Peyer's patch (tissue), 4 donors: ENCODE data around the gene TRAF2. TPM values are rescaled to one million over a fixed set of nuclear protein-coding genes. Genes with fewer than 3 reads are reported as not detected.

Experiments used
- DNase-seq, 3 donors: peaks; one replicate each; pipeline ENCODE4 v3.0.0-alpha.2; 2017 to 2019
- H3K27ac ChIP-seq, 4 donors: fragments of 200-600 bp; sonication (generic); one replicate each; pipeline ENCODE4 v1.5.1; 2016 to 2019
- H3K27me3 ChIP-seq, 2 donors: fragments of 200-600 bp; sonication (generic); one replicate each; pipeline ENCODE4 v1.5.1; 2019
- H3K36me3 ChIP-seq, 3 donors: fragments of 200-600 bp; sonication (generic); one replicate each; pipeline ENCODE4 v1.5.1; 2016 to 2019
- H3K4me1 ChIP-seq, 4 donors: fragments of 200-600 bp; sonication (generic); one replicate each; pipeline ENCODE4 v1.5.1; 2016 to 2019
- H3K4me3 ChIP-seq, 4 donors: fragments of 200-600 bp; sonication (generic); 1 replicate in 3 of 4; 2 replicates in 1 of 4; pipeline ENCODE4 v1.5.1; 2016 to 2019; ENCODE audit warnings: mild to moderate bottlenecking in 1 of 4
- H3K9me3 ChIP-seq, 4 donors: fragments of 200-600 bp; sonication (generic); one replicate each; pipeline ENCODE4 v1.5.1; 2016 to 2019; ENCODE audit warnings: mild to moderate bottlenecking in 1 of 4
- POLR2A ChIP-seq, 2 donors: fragments of 450-650 bp; IDR thresholded peaks; one replicate each; pipeline ENCODE4 v1.5.1; 2017; ENCODE audit warnings: antibody characterized with exemption in 2 of 2, mild to moderate bottlenecking in 2 of 2, moderate library complexity in 2 of 2
- total RNA-seq, 4 donors: library from RNA; depleted of rRNA; stranded (reverse); fragments of >200 nt; gene quantifications; one replicate each; pipeline ENCODE4 v1.1.0, GENCODE V29; 2016
- TF ChIP-seq, protein P1 (sequence below), 6 experiments: fragments of 450-650 bp in 4 of 6; fragments of 200-600 bp in 2 of 6; sonication (generic) in 1 of 6; IDR thresholded peaks; one replicate each; pipeline ENCODE4 v1.5.1; 2017 to 2019; ENCODE audit warnings: antibody characterized with exemption in 6 of 6, mild to moderate bottlenecking in 3 of 6, moderate library complexity in 1 of 6

Gene TRAF2
- total RNA-seq, 4 donors from 2014 or later, result 17.5 to 75.1 (median 22.2) TPM

DNA sequence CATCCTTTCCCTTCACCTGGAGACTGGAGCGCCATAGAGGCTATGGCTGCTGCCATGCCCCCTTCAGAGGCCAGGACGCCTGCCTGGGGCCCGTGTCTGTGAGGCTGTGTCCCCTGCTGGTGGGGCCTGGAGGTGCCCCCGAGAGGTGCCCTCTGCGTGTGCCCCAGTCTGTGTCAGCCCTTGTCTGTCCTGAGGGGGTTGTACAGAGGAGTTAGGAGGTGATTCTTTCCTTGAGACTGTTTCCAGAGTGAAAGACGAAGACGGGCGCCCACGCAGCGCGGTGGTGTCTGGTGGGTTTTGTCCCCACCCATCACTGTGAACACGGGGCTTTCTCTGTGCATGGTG, 24.6 kb downstream of the TRAF2 start:
- TF ChIP-seq, protein P1, sequence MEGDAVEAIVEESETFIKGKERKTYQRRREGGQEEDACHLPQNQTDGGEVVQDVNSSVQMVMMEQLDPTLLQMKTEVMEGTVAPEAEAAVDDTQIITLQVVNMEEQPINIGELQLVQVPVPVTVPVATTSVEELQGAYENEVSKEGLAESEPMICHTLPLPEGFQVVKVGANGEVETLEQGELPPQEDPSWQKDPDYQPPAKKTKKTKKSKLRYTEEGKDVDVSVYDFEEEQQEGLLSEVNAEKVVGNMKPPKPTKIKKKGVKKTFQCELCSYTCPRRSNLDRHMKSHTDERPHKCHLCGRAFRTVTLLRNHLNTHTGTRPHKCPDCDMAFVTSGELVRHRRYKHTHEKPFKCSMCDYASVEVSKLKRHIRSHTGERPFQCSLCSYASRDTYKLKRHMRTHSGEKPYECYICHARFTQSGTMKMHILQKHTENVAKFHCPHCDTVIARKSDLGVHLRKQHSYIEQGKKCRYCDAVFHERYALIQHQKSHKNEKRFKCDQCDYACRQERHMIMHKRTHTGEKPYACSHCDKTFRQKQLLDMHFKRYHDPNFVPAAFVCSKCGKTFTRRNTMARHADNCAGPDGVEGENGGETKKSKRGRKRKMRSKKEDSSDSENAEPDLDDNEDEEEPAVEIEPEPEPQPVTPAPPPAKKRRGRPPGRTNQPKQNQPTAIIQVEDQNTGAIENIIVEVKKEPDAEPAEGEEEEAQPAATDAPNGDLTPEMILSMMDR (IDR thresholded peaks at IDR 0.05), result no peak
- no peak for TF ChIP-seq POLR2A (IDR thresholded peaks at IDR 0.05)
- no peaks in the 10 kb centered on the region for H3K27me3 ChIP-seq
- H3K36me3 ChIP-seq, result peaks cover 0 to 75% (median 4%) of the 10 kb centered on the region in 3 donors
- H3K9me3 ChIP-seq, result no peaks in the 10 kb centered on the region
- no peak for DNase-seq
- no peak overlapping the region for H3K4me3 ChIP-seq
- H3K4me1 ChIP-seq, result no peaks in the 10 kb centered on the region
- no peak overlapping the region for H3K27ac ChIP-seq

DNA sequence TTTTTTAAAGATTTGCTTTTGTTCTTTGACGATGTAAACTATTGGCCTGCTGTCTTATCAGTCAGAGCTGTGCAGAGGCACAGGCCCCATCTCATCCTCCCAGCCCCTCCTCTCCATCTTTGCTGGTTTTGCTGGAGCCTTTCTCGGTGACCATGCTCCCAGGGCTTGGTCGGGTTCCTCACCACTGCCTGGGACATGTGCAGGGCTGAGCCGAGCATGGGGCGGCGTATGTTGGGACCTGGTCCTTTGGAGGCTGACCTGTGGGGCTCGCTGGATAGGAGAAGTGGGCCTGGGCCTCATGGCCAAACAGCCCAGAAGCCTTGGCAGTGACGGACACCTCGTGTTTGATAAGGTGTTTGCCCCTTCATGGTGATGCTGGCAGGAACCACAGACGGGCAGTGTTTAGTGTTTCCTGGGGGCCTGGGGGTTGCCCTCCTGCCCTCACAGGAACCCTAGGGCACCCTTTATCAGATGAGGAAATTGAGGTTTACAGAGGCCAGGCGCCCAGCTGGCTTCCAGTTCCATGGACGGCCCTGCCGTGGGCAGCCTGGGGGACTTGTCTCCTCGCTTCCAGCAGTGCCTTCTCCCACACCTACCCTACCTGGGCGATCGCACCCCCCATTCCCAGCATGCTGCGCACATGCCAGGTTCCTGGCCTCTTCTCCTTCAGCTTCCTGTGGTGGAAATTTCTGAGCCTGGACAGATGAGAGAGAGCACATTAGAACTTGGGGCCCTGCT, 27.6 kb downstream of the TRAF2 start:
- TF ChIP-seq POLR2A (IDR thresholded peaks at IDR 0.05), result no peak
- TF ChIP-seq, protein P1 (IDR thresholded peaks at IDR 0.05), result no peak
- no peak overlapping the region for H3K4me3 ChIP-seq
- no peaks in the 10 kb centered on the region for H3K4me1 ChIP-seq
- H3K36me3 ChIP-seq, result peaks cover 0 to 73% (median 0%) of the 10 kb centered on the region in 3 donors
- no peaks in the 10 kb centered on the region for H3K9me3 ChIP-seq
- no peaks in the 10 kb centered on the region for H3K27me3 ChIP-seq
- DNase-seq, result no peak
- no peak overlapping the region for H3K27ac ChIP-seq

DNA sequence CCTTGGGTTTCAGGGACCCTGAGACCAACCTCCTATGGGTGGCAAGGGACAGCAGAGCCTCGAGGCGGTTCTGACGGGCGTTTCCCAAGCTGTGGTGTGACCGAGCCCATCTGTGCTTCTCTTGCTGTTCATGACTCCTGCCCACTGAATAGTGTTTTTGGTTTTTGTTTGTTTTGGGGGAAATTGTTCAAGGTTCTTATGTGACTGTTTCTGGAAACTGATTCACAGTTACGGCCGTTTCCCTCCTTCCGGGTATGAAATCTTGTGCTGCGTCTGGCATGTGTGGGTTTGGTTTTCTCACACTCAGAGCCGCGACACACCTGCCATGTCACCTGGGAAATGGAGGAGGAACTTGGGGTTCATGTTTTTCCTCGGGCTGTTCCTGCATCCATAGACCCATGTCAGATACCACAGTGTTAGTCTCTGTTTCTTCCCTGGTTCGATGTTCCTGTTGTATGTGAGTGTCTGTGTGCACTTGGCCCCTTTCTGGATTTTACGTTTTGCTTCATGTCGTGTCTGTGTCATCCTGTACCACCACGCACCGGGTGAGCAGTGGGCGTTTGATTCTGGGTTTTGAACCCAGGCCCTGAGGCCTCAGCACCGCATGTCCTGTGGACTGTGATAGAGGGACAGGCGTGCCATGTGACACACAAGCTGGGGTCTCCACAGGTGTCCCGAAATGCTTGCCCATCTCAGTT, 29.5 kb downstream of the TRAF2 start:
- no peak for TF ChIP-seq POLR2A (IDR thresholded peaks at IDR 0.05)
- TF ChIP-seq, protein P1 (IDR thresholded peaks at IDR 0.05), result no peak
- no peak for DNase-seq
- no peak overlapping the region for H3K4me3 ChIP-seq
- H3K9me3 ChIP-seq, result no peaks in the 10 kb centered on the region
- H3K36me3 ChIP-seq, result peaks cover 0 to 68% (median 0%) of the 10 kb centered on the region in 3 donors
- H3K4me1 ChIP-seq, result no peaks in the 10 kb centered on the region
- no peak overlapping the region for H3K27ac ChIP-seq
- no peaks in the 10 kb centered on the region for H3K27me3 ChIP-seq

DNA sequence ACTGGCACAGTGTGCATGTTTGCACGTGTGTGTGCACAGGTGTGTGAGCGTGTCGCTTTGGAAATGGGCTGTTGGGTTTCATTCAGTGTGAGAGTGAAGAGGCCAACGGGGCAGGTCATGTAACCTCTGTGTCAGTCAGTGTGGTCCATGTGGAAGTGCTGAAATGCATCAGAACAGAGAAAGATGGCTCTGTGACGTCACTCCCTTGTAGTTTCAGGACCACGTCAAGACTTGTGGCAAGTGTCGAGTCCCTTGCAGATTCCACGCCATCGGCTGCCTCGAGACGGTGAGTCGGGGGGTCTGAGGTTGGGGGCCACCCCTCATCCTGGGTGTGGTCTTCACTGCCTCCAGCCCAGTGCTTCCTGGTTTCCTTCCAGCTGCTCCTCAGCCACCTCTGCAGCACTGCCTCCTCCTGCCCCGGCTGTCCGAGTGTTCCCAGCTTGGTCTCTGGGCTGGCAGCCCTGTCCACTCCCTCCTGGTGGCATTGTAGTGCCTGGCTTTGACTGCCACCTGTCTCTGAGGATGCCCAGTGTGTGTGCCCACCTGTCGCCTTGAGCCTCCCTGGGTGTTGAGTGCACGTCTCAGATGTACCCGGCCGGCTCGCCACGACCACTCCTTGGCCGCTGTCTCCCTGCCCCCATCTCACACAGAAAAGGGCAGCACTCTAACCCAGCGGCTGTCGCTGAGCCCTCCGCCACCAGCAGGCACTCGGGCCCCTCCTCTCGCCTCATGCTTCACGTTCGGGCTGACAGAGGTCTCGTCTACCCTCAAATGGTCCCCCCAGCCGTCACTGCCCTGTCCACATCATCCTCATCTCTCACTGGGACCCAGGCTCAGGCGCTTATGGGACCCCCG, 30.2 kb downstream of the TRAF2 start:
- Histone ChIP-seq H3K36me3 (peaks cover 0 to 74% (median 0%) of the 10 kb centered on the region in 3 donors), H3K4me1 (no peaks in the 10 kb centered on the region), H3K4me3 (no peak overlapping the region), H3K27ac (no peak overlapping the region), H3K9me3 (no peaks in the 10 kb centered on the region), H3K27me3 (no peaks in the 10 kb centered on the region)
- no peak for DNase-seq
- no peak for TF ChIP-seq POLR2A (IDR thresholded peaks at IDR 0.05)
- TF ChIP-seq, protein P1 (IDR thresholded peaks at IDR 0.05), result no peak

DNA sequence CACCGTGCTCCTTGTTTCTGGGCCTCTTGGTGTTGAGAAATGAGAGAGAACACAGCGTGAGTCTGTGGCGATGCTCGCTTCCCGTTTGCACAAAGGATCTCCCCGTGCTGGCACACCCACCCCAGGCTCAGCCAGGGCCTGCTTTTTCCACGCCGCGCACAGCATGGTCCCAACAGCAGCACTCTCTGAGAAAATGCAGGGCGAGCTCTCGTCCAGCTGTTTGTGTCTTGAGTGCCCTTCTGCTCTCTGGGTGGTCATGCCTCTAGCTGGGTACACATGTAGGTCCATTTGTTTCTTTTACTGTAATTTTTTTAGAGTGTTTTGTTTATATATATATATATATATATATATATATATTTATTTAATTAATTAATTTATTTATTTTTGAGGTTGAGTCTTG, 31.6 kb downstream of the TRAF2 start:
- H3K36me3 ChIP-seq, result peaks cover 0 to 77% (median 0%) of the 10 kb centered on the region in 3 donors
- no peaks in the 10 kb centered on the region for H3K9me3 ChIP-seq
- H3K27me3 ChIP-seq, result no peaks in the 10 kb centered on the region
- no peaks in the 10 kb centered on the region for H3K4me1 ChIP-seq
- TF ChIP-seq POLR2A (IDR thresholded peaks at IDR 0.05), result no peak
- TF ChIP-seq, protein P1 (IDR thresholded peaks at IDR 0.05), result no peak
- no peak for DNase-seq
- no peak overlapping the region for H3K27ac ChIP-seq
- no peak overlapping the region for H3K4me3 ChIP-seq
